K562 (cell line): ENCODE measurements around the gene ACTL10. TPM values are rescaled to one million over a fixed set of nuclear protein-coding genes. Genes with fewer than 3 reads are reported as not detected.

Experiments
- ATAC-seq: fragments of 200-7000 bp; cut with Tn5 transposase; 3 replicates; pipeline ENCODE4 v1.9.1; 2020; ENCODE audit warnings: moderate library complexity
- BruUV-seq: library from RNA; stranded (reverse); fragments of 400-500 nt; replicated peaks from 2 replicates; lab custom pipeline; 2021; lab: Mats Ljungman, UMichigan
- CTCF ChIA-PET: fragments of 300-600 bp; formaldehyde crosslinking; extraction: SDS; loops from one replicate; lab custom pipeline; 2021; ENCODE audit warnings: low intra/inter-chr PET ratio; lab: Yijun Ruan, JAX
- POLR2A ChIA-PET: fragments of 300-600, 350-650 bp; sonication (Branson Sonifier 250); formaldehyde crosslinking; extraction: SDS; loops from one replicate; lab custom pipeline; 2021; ENCODE audit warnings: antibody characterized with exemption, inconsistent platforms; lab: Yijun Ruan, JAX
- DNase-seq, 4 experiments: peaks; one replicate each; pipeline versions ENCODE4 v3.0.0 to v3.0.0-alpha.2; 2011 to 2018; ENCODE audit warnings: low spot score in 3 of 4, mixed read lengths in 3 of 4; ENCODE audit errors: extremely low read depth in 1 of 4
- FAIRE-seq: peaks from 2 replicates; lab custom pipeline; 2011; peaks lifted over from hg19 to GRCh38; lab: Jason Lieb, UNC
- H2AFZ ChIP-seq: 2 replicates; pipeline ENCODE4 v1.6.0; 2011; ENCODE audit warnings: low read depth, low read length, control low read depth, inconsistent platforms
- H3K27ac ChIP-seq: fragments of 200-600 bp; 3 replicates; pipeline ENCODE4 v1.8.0; 2011; ENCODE audit warnings: low read depth, mild to moderate bottlenecking, control low read depth, inconsistent platforms, low read length, moderate library complexity, mixed read lengths; ENCODE audit errors: extremely low read depth
- H3K27me3 ChIP-seq, 2 experiments: fragments of 300-600 bp in 1 of 2; 2 replicates in 1 of 2; 3 replicates in 1 of 2; pipeline versions ENCODE4 v1.6.0 to v1.8.0; 2011; ENCODE audit warnings: inconsistent platforms in 2 of 2, low read length in 2 of 2, mild to moderate bottlenecking in 1 of 2, mixed read lengths in 1 of 2, moderate library complexity in 1 of 2; ENCODE audit not compliant: control insufficient read depth in 2 of 2, insufficient read depth in 2 of 2
- H3K36me3 ChIP-seq: fragments of 300-600 bp; 3 replicates; pipeline ENCODE4 v1.8.0; 2011; ENCODE audit warnings: mild to moderate bottlenecking, low read length, inconsistent platforms; ENCODE audit not compliant: control insufficient read depth, insufficient read depth
- H3K4me1 ChIP-seq, 2 experiments: fragments of 200-600 bp in 1 of 2; replicated peaks in 1 of 2; 2 replicates in 1 of 2; 3 replicates in 1 of 2; pipeline versions ENCODE4 v1.5.1 to v1.8.0; 2011; ENCODE audit warnings: inconsistent platforms in 2 of 2, low read length in 2 of 2, mild to moderate bottlenecking in 1 of 2, mixed read lengths in 1 of 2, moderate library complexity in 1 of 2; ENCODE audit not compliant: control insufficient read depth in 2 of 2, insufficient read depth in 2 of 2
- H3K4me2 ChIP-seq: 2 replicates; pipeline ENCODE4 v1.6.1; 2011; ENCODE audit warnings: low read length, control low read depth, inconsistent platforms, mixed read lengths; ENCODE audit not compliant: insufficient read depth
- H3K4me3 ChIP-seq: fragments of 200-600 bp; sonication (generic), shearing (Covaris generic); 2 replicates; pipeline ENCODE4 v1.5.1; 2016; ENCODE audit warnings: control low read depth, inconsistent platforms
- H3K79me2 ChIP-seq: fragments of 200-600 bp; 3 replicates; pipeline ENCODE4 v1.8.0; 2011; ENCODE audit warnings: low read length, inconsistent platforms; ENCODE audit not compliant: control insufficient read depth, insufficient read depth
- H3K9ac ChIP-seq, 2 experiments: 2 replicates each; pipeline versions ENCODE4 v1.6.0 to v1.6.1; 2011; ENCODE audit warnings: low read depth in 2 of 2, low read length in 2 of 2, control low read depth in 1 of 2, inconsistent platforms in 1 of 2, mild to moderate bottlenecking in 1 of 2, mixed read lengths in 1 of 2; ENCODE audit not compliant: insufficient read depth in 1 of 2
- H3K9me1 ChIP-seq: one replicate; pipeline ENCODE4 v1.6.0; 2011; ENCODE audit warnings: inconsistent platforms, mild to moderate bottlenecking, low read length, moderate library complexity; ENCODE audit not compliant: control insufficient read depth, insufficient read depth
- H3K9me3 ChIP-seq: replicated peaks from 2 replicates; pipeline ENCODE4 v1.5.1; 2011; ENCODE audit warnings: low read depth, low read length, inconsistent platforms; ENCODE audit not compliant: control insufficient read depth, insufficient read depth
- H4K20me1 ChIP-seq: replicated peaks from 2 replicates; pipeline ENCODE4 v1.6.1; 2011; ENCODE audit warnings: low read length, inconsistent platforms, mixed read lengths; ENCODE audit not compliant: control insufficient read depth, insufficient read depth
- CEBPB ChIP-seq: fragments of 450-650 bp; IDR thresholded peaks from 2 replicates; pipeline ENCODE4 v1.6.1; 2016; ENCODE audit warnings: missing genetic modification characterization, missing compliant biosample characterization
- DACH1 ChIP-seq: fragments of 450-650 bp; IDR thresholded peaks from 2 replicates; pipeline ENCODE4 v1.6.1; 2018; ENCODE audit not compliant: partially characterized antibody
- HOXB6 ChIP-seq: fragments of 250-450 bp; sonication (Bioruptor Pico); IDR thresholded peaks from 2 replicates; pipeline ENCODE4 v1.5.1; 2022; ENCODE audit warnings: mild to moderate bottlenecking, borderline replicate concordance
- HSF4 ChIP-seq: fragments of 250-450 bp; sonication (Bioruptor Pico); IDR thresholded peaks from 2 replicates; pipeline ENCODE4 v2.1.2; 2022; ENCODE audit warnings: mild to moderate bottlenecking, moderate library complexity, borderline replicate concordance
- PPARD ChIP-seq: fragments of 250-450 bp; sonication (Bioruptor Pico); IDR thresholded peaks from 2 replicates; pipeline ENCODE4 v1.8.0; 2022; ENCODE audit warnings: inconsistent platforms, mild to moderate bottlenecking, moderate library complexity
- RERE ChIP-seq: sonication (generic); formaldehyde crosslinking; IDR thresholded peaks from 2 replicates; pipeline ENCODE4 v1.8.0; 2023; ENCODE audit warnings: missing genetic modification reagents, mild to moderate bottlenecking, borderline replicate concordance
- RHOXF2B ChIP-seq: fragments of 250-450 bp; sonication (Bioruptor Pico); conservative IDR thresholded peaks from 2 replicates; pipeline ENCODE4 v1.5.1; 2021
- SAP30 ChIP-seq: fragments of 200-600 bp; sonication (generic); IDR thresholded peaks from 2 replicates; pipeline ENCODE4 v1.6.1; 2012; ENCODE audit warnings: borderline replicate concordance, low read depth, mild to moderate bottlenecking, moderate library complexity, low read length, control low read depth, inconsistent platforms; ENCODE audit not compliant: insufficient read depth, poor library complexity, severe bottlenecking
- ZFP30 ChIP-seq: fragments of 250-450 bp; sonication (Bioruptor Pico); IDR thresholded peaks from 2 replicates; pipeline ENCODE4 v1.8.0; 2022; ENCODE audit warnings: moderate library complexity, mild to moderate bottlenecking, inconsistent platforms, borderline replicate concordance
- ZNF41 ChIP-seq: fragments of 250-450 bp; sonication (Bioruptor Pico); conservative IDR thresholded peaks from 2 replicates; pipeline ENCODE4 v1.4.0; 2020; ENCODE audit warnings: mild to moderate bottlenecking
- ZNF668 ChIP-seq: fragments of 250-450 bp; sonication (Bioruptor Pico); IDR thresholded peaks from 2 replicates; pipeline ENCODE4 v1.8.0; 2022; ENCODE audit warnings: mild to moderate bottlenecking, inconsistent platforms
- ZZZ3 ChIP-seq: fragments of 450-650 bp; IDR thresholded peaks from 2 replicates; pipeline ENCODE4 v1.6.1; 2016; ENCODE audit warnings: antibody characterized with exemption, mild to moderate bottlenecking, moderate library complexity
- WGBS: fragments of 100-300 bp; shearing (Covaris generic); methylation state at CpG from one replicate; pipeline ENCODE4 v1.1.6; 2016; ENCODE audit warnings: low coverage, mixed read lengths; ENCODE audit not compliant: insufficient coverage; ENCODE audit errors: missing lambda C conversion rate; 5-methylcytosine and 5-hydroxymethylcytosine counted together
- in situ Hi-C: fragments of 300-500 bp; cut with MboI; formaldehyde crosslinking; loops from 4 replicates; pipeline ENCODE4 v1.15.0; 2018; ENCODE audit warnings: inconsistent platforms, mixed read lengths
- intact Hi-C: fragments of 100-400 bp; cut with micrococcal nuclease; formaldehyde crosslinking; loops from 2 replicates; pipeline ENCODE4 v1.14.2; 2022
- polyA plus RNA-seq, 8 experiments: library from polyadenylated mRNA; depleted of rRNA in 4 of 8; stranded (reverse) in 5 of 8; unstranded in 3 of 8; fragments of >200 nt; fragmentation: Nextera tagmentation in 2 of 8; fragmentation: Illumina TruSeq in 1 of 8; extraction: Ambion mirVana in 2 of 8; extraction: Trizol in 1 of 8; gene quantifications; 2 replicates each; pipeline versions ENCODE4 v1.2.1 to v1.2.3, GENCODE V29; 2011 to 2014; ENCODE audit warnings: inconsistent platforms in 1 of 8, missing spikeins in 1 of 8
- total RNA-seq, 7 experiments: library from RNA; depleted of rRNA in 6 of 7; stranded (reverse); fragments of >200 nt in 6 of 7; fragmentation: Illumina TruSeq in 2 of 7; extraction: Trizol in 2 of 7; gene quantifications; 2 replicates each; pipeline versions ENCODE4 v1.2.1 to v1.2.3, GENCODE V29; 2011 to 2021; ENCODE audit warnings: low replicate concordance in 1 of 7
- TF ChIP-seq, protein P1 (sequence below): conservative IDR thresholded peaks from 2 replicates; pipeline ENCODE4 v1.6.1; 2011; ENCODE audit warnings: low read depth, mild to moderate bottlenecking, low read length; ENCODE audit not compliant: control insufficient read depth

Gene ACTL10
- total and polyA plus RNA-seq, 9 of the 15 experiments (the other 6 are each of a cell fraction or from before 2014, with no cell fraction given), result 0.07 to 0.14 TPM; not detected in 7

DNA sequence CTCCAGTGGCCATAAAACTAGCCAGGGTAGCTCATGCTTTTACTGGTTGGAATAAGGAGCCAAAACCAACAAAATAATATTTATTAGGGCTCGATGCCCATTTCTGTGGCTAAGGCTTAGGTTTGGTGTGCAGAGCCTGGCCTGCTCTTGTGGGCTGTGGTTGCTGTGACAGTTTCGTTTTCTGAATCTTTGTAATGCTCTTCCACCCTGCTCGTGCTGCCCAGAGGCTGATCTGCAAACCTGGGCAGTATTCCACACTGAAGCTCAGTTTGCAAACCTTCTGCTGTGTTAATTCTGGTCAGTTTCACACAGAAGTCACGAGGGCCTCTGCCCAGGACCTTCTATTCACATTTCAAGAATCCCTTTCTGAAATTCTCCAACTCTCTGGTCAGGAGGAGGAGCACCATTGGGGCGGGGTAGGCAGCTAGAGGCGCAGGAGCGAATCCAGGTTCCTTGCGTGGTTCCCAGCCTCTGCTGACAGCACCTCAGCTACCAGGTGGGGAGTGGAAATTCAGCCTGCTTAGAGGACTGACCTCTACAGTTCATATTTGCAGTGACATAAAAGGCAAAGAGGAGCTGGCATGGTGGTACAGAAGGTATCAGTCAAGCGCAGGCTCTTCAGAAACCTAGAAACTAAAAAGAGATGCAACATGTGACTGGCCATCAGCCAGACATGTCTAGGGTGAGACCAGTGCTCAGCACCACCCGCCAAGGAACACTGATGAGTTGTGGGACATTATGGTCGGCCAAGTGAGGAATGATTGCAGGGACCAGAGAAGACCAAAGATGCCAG is 18.9 kb upstream of the ACTL10 start:
- no peaks in the 10 kb centered on the region; the same call in 1 of the 2 replicates for H3K9me3 ChIP-seq
- H3K9ac ChIP-seq, result no peak overlapping the region
- H3K79me2 ChIP-seq, result no peaks in the 10 kb centered on the region
- ChIA-PET CTCF (no interaction called here), POLR2A (interaction anchor here (0.6 to 1.5 kb wide), 5 partner anchors 8 to 386 kb away, joined by 3 to 7 read pairs (median 3); no protein-coding TSS in a partner anchor)
- H4K20me1 ChIP-seq, result peaks cover 13% of the 10 kb centered on the region; the same call in 1 of the 2 replicates
- in situ Hi-C loops (no loop called here), intact Hi-C loops (no loop called here)
- WGBS, result 53% methylated on average over 11 of the region's 11 CpGs
- BruUV-seq, result no TSS peak
- H3K36me3 ChIP-seq, result peaks cover 20% of the 10 kb centered on the region; the same call in 2 of the 3 replicates
- ATAC-seq, result 0 out of 3 replicates have a peak, but pooled peaks have one; percentile 17
- no peak overlapping the region for H3K4me2 ChIP-seq
- H3K9me1 ChIP-seq, result peaks cover 9% of the 10 kb centered on the region
- no peak overlapping the region for H3K4me3 ChIP-seq
- no peak for FAIRE-seq
- no peak for DNase-seq
- TF ChIP-seq HSF4 (no peak), ZZZ3 (no peak), ZNF668 (no peak), RHOXF2B (CRISPR knock-in tag) (no peak), ZFP30 (CRISPR knock-in tag) (no peak), RERE (CRISPR knock-in tag) (no peak), ZNF41 (CRISPR knock-in tag) (no peak), HOXB6 (no peak), DACH1 (no peak), PPARD (CRISPR knock-in tag) (no peak), CEBPB (no peak), SAP30 (no peak)
- TF ChIP-seq, protein P1, sequence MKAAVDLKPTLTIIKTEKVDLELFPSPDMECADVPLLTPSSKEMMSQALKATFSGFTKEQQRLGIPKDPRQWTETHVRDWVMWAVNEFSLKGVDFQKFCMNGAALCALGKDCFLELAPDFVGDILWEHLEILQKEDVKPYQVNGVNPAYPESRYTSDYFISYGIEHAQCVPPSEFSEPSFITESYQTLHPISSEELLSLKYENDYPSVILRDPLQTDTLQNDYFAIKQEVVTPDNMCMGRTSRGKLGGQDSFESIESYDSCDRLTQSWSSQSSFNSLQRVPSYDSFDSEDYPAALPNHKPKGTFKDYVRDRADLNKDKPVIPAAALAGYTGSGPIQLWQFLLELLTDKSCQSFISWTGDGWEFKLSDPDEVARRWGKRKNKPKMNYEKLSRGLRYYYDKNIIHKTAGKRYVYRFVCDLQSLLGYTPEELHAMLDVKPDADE, result no peak
- H3K27me3 ChIP-seq, result no peaks in the 10 kb centered on the region
- H3K27ac ChIP-seq, result no peak overlapping the region
- no peak overlapping the region for H2AFZ ChIP-seq
- H3K4me1 ChIP-seq, result peaks cover 9 to 27% of the 10 kb centered on the region in 2 experiments; a peak in 3 of 5 replicates
